Parathyroid adenoma (tissue), 2 donors: ENCODE measurements around the gene CEP72.

Source experiments
- H2AFZ ChIP-seq: fragments of 300-600 bp; sonication (generic); one replicate; pipeline ENCODE4 v1.7.0; 2017; ENCODE audit warnings: antibody characterized with exemption, mild to moderate bottlenecking
- H3K27ac ChIP-seq: fragments of 300-600 bp; sonication (generic); one replicate; pipeline ENCODE4 v1.7.0; 2017
- H3K27me3 ChIP-seq: fragments of 300-600 bp; sonication (generic); one replicate; pipeline ENCODE4 v1.7.0; 2017; ENCODE audit warnings: low read length; ENCODE audit not compliant: control insufficient read depth, insufficient read depth
- H3K36me3 ChIP-seq: fragments of 300-600 bp; sonication (generic); one replicate; pipeline ENCODE4 v1.7.0; 2017; ENCODE audit warnings: low read length; ENCODE audit not compliant: control insufficient read depth, insufficient read depth
- H3K4me1 ChIP-seq: fragments of 300-600 bp; sonication (generic); one replicate; pipeline ENCODE4 v1.7.0; 2017; ENCODE audit warnings: control low read depth
- H3K4me2 ChIP-seq: fragments of 300-600 bp; sonication (generic); one replicate; pipeline ENCODE4 v1.7.0; 2017; ENCODE audit warnings: low read length
- H3K4me3 ChIP-seq: fragments of 300-600 bp; sonication (generic); one replicate; pipeline ENCODE4 v1.7.0; 2017; ENCODE audit warnings: low read depth, low read length
- H3K79me2 ChIP-seq: fragments of 300-600 bp; sonication (generic); one replicate; pipeline ENCODE4 v1.7.0; 2017; ENCODE audit warnings: control low read depth
- H3K9ac ChIP-seq: fragments of 300-600 bp; sonication (generic); one replicate; pipeline ENCODE4 v1.7.0; 2017; ENCODE audit warnings: mild to moderate bottlenecking
- H3K9me3 ChIP-seq: fragments of 300-600 bp; sonication (generic); one replicate; pipeline ENCODE4 v1.7.0; 2017; ENCODE audit warnings: low read length; ENCODE audit not compliant: control insufficient read depth
- TF ChIP-seq, protein P1 (sequence below): fragments of 300-600 bp; sonication (generic); IDR thresholded peaks from one replicate; pipeline ENCODE4 v1.7.0; 2017; ENCODE audit warnings: antibody characterized with exemption, mild to moderate bottlenecking
- donor health status: primary hyperparathyroidism.

The CEP72 gene

DNA sequence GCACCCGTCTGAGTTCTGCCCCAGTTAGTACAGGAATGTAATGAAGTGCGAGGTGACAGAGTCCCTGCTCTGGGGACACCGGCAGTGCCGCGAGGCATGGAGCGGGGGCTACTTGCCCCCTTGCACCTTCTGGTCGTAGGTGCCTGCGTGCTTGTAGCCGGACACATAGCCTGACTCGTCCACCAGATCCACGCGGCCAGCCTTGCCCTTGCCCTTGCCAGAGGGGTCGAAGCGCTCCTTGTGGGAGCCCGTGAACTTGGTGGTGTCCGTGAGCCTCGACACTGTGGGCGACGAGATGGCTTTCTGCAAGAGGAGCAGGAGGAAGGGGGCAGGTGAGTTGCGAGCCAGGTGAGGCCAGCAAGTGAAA, 52.8 kb downstream of the CEP72 start:
- no peaks in the 10 kb centered on the region for H3K36me3 ChIP-seq
- TF ChIP-seq, protein P1, sequence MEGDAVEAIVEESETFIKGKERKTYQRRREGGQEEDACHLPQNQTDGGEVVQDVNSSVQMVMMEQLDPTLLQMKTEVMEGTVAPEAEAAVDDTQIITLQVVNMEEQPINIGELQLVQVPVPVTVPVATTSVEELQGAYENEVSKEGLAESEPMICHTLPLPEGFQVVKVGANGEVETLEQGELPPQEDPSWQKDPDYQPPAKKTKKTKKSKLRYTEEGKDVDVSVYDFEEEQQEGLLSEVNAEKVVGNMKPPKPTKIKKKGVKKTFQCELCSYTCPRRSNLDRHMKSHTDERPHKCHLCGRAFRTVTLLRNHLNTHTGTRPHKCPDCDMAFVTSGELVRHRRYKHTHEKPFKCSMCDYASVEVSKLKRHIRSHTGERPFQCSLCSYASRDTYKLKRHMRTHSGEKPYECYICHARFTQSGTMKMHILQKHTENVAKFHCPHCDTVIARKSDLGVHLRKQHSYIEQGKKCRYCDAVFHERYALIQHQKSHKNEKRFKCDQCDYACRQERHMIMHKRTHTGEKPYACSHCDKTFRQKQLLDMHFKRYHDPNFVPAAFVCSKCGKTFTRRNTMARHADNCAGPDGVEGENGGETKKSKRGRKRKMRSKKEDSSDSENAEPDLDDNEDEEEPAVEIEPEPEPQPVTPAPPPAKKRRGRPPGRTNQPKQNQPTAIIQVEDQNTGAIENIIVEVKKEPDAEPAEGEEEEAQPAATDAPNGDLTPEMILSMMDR: no peak
- no peaks in the 10 kb centered on the region for H3K79me2 ChIP-seq
- no peak overlapping the region for H3K4me2 ChIP-seq
- H3K9ac ChIP-seq: no peak overlapping the region
- no peaks in the 10 kb centered on the region for H3K9me3 ChIP-seq
- no peak overlapping the region for H3K4me3 ChIP-seq
- no peak overlapping the region for H3K27ac ChIP-seq
- no peak overlapping the region for H2AFZ ChIP-seq
- no peaks in the 10 kb centered on the region for H3K4me1 ChIP-seq
- H3K27me3 ChIP-seq: no peaks in the 10 kb centered on the region

GRCh38 chr5:665541-665955, 53.4 kb downstream of the CEP72 start:
- TF ChIP-seq, protein P1: no peak
- H3K9ac ChIP-seq: no peak overlapping the region
- H2AFZ ChIP-seq: no peak overlapping the region
- H3K4me2 ChIP-seq: no peak overlapping the region
- H3K27ac ChIP-seq: no peak overlapping the region
- no peaks in the 10 kb centered on the region for H3K9me3 ChIP-seq
- no peaks in the 10 kb centered on the region for H3K4me1 ChIP-seq
- no peak overlapping the region for H3K4me3 ChIP-seq
- H3K36me3 ChIP-seq: no peaks in the 10 kb centered on the region
- no peaks in the 10 kb centered on the region for H3K79me2 ChIP-seq
- H3K27me3 ChIP-seq: no peaks in the 10 kb centered on the region

GRCh38 chr5:665956-666711, 54.0 kb downstream of the CEP72 start:
- no peaks in the 10 kb centered on the region for H3K4me1 ChIP-seq
- no peak overlapping the region for H3K4me3 ChIP-seq
- no peak overlapping the region for H3K27ac ChIP-seq
- no peaks in the 10 kb centered on the region for H3K36me3 ChIP-seq
- H3K79me2 ChIP-seq: no peaks in the 10 kb centered on the region
- H3K4me2 ChIP-seq: no peak overlapping the region
- TF ChIP-seq, protein P1: no peak
- H3K27me3 ChIP-seq: no peaks in the 10 kb centered on the region
- H3K9me3 ChIP-seq: no peaks in the 10 kb centered on the region
- no peak overlapping the region for H3K9ac ChIP-seq
- H2AFZ ChIP-seq: no peak overlapping the region

- no peak overlapping the region for H3K4me2 ChIP-seq
- no peaks in the 10 kb centered on the region for H3K36me3 ChIP-seq
- H3K27me3 ChIP-seq: no peaks in the 10 kb centered on the region
- no peak overlapping the region for H2AFZ ChIP-seq
- H3K4me3 ChIP-seq: no peak overlapping the region
- no peak overlapping the region for H3K27ac ChIP-seq
- H3K9ac ChIP-seq: no peak overlapping the region
- TF ChIP-seq, protein P1: no peak
- no peaks in the 10 kb centered on the region for H3K9me3 ChIP-seq
- H3K4me1 ChIP-seq: peaks cover 5% of the 10 kb centered on the region
- no peaks in the 10 kb centered on the region for H3K79me2 ChIP-seq
These were observed 54.8 kb downstream of the CEP72 start for GRCh38 chr5:666816-667498.
